ENCODE measurements around the gene C3orf22.

DNA sequence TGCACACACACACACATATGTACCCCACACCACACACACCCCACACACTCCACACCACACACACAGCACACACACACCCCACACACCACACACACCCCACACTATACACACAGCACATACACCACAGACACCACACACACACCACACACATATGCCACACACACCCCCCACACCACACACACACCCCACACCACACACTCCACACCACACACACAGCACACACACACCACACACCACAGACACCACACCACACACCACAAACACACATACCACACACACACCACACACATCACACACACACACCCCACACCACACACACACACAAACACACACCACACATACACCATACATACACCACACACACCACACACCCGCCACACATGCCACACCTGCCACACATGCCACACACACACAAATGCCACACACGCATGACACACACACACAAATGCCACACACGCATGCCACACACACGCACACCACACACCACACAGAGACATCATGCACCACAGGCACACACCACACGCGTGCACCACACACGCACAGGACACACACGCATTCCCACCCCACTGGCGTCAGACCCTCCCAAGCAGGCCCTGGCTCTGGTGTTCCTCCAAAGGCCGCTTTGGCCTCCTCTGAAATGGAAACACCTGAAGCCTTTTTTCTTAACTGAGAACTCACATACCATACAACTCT is 19.0 kb downstream of the C3orf22 start:
- TF ChIP-seq REST (IDR thresholded peaks at IDR 0.05; ENCODE audit: low read depth) (no peak), MAX (IDR thresholded peaks at IDR 0.05) (no peak), EGR1 (IDR thresholded peaks at IDR 0.05) (no peak), EP300 (IDR thresholded peaks at IDR 0.05; ENCODE audit: borderline replicate concordance) (no peak), YY1 (IDR thresholded peaks at IDR 0.05; ENCODE audit: low read depth) (no peak)

Data from Ishikawa (cell line).